Pancreas (tissue), 10 donors: ENCODE data around the gene RBL1. TPM values are rescaled to one million over a fixed set of nuclear protein-coding genes. Genes with fewer than 3 reads are reported as not detected.
"Not testable (repeated sequence)": the region's sequence is repeated elsewhere in the genome, so short reads cannot be mapped to it uniquely, and the experiment has no call there.

Experiments
- ATAC-seq, 4 donors: fragments of 200-7000 bp; cut with Tn5 transposase; one replicate each; pipeline versions ENCODE4 v1.8.0 to v1.9.1; 2020; ENCODE audit warnings: mild to moderate bottlenecking in 4 of 4, moderate library complexity in 4 of 4
- DNase-seq, 6 donors: peaks; one replicate each; pipeline ENCODE4 v3.0.0-alpha.2; 2020
- FAIRE-seq: peaks from 2 replicates; lab custom pipeline; 2012; peaks lifted over from hg19 to GRCh38; lab: Jason Lieb, UNC
- H3K27ac ChIP-seq, 4 donors: fragments of 200-600 bp; sonication (generic); 1 replicate in 3 of 4; 2 replicates in 1 of 4; pipeline versions ENCODE4 v1.5.0 to v1.8.0; 2020
- H3K27me3 ChIP-seq, 4 donors: fragments of 200-600 bp; one replicate each; pipeline ENCODE4 v1.8.0; 2021
- H3K36me3 ChIP-seq, 3 donors: fragments of 200-600 bp; sonication (generic) in 1 of 3; one replicate each; pipeline versions ENCODE4 v1.5.0 to v1.8.0; 2020 to 2021
- H3K4me1 ChIP-seq, 3 donors: fragments of 200-600 bp; one replicate each; pipeline ENCODE4 v1.8.0; 2021
- H3K4me3 ChIP-seq, 4 donors: fragments of 200-600 bp; sonication (generic) in 2 of 4; one replicate each; pipeline versions ENCODE4 v1.5.0 to v1.8.0; 2020 to 2021
- H3K9me3 ChIP-seq, 4 donors: fragments of 200-600 bp; one replicate each; pipeline ENCODE4 v1.8.0; 2021
- WGBS, 2 donors: extraction: QIAGEN DNeasy Blood & Tissue Kit; methylation state at CpG; one replicate each; pipeline ENCODE4 v1.1.7; 2013; 5-methylcytosine and 5-hydroxymethylcytosine counted together
- intact Hi-C, 3 donors: fragments of 100-400 bp; cut with DNase I; formaldehyde crosslinking; loops; one replicate each; pipeline versions ENCODE4 v1.11.1 to v1.14.2; 2022
- polyA plus RNA-seq, 2 donors: library from polyadenylated mRNA; stranded (reverse); fragments of 200-250 nt; gene quantifications; one replicate each; pipeline ENCODE4 v1.2.3, GENCODE V29; 2013
- total RNA-seq, 6 donors: library from RNA; stranded (reverse); fragmentation: NEBNext Ultra II Directional in 4 of 6; extraction: Animal tissue kit (Norgen Biotek cat#: 25700) in 4 of 6; gene quantifications; one replicate each; pipeline versions ENCODE4 v1.2.1 to v1.2.4, GENCODE V29; 2021 to 2023
- TF ChIP-seq, protein P1 (sequence below), 4 donors: fragments of 200-600 bp; sonication (generic) in 3 of 4; IDR thresholded peaks; one replicate each; pipeline versions ENCODE4 v1.5.0 to v1.8.0; 2021; ENCODE audit warnings: antibody characterized with exemption in 4 of 4
- donor health status: healthy with polysubstance abuse.
- donor health status: DM: no; HTN: no; CAD: no; lungs with moderate emphysema.
- donor health status: DM: no; HTN: no; CAD: no.
- donor health status: control.
- donor health status: control.
- donor health status: Bipolar disorder and iron deficiency.
- donor health status: DM: yes; HTN: yes; CAD: no.
- donor health status: DM: no; HTN: no; CAD: no.
- donor health status: DM: no; HTN: no; CAD: no.
- donor health status: DM: yes; HTN: yes; CAD: no.

RBL1 gene
- total and polyA plus RNA-seq, 8 donors = 1.1 to 4.3 (median 3.5) TPM

DNA sequence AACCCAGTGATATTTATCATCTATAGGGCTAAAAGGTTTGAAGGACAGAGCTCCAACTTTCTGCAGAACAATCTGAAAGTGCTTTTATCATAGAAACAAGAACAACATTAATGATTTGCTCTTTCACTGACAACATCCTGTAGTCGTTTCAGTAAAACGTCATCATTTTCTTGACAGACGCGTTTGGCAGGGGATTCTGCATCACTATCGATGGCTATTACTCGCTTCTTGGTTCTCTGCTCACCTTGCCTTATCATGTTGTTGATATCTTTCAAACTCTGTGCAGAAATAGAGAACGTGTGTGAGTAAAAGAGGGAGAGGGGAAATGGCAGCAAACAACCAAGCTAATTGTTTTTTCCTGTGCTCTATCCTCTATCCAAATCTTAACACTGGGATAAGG, 97.1 kb downstream of the RBL1 start:
- Histone ChIP-seq H3K36me3 (peaks cover 0 to 3% (median 0%) of the 10 kb centered on the region in 3 donors), H3K9me3 (no peaks in the 10 kb centered on the region), H3K27ac (no peak overlapping the region), H3K4me1 (no peaks in the 10 kb centered on the region), H3K27me3 (no peaks in the 10 kb centered on the region), H3K4me3 (no peak overlapping the region)
- 83 to 85% methylated on average over 7 of the region's 7 CpGs for WGBS, 2 donors
- DNase-seq = no peak
- ATAC-seq = no peak
- TF ChIP-seq, protein P1, sequence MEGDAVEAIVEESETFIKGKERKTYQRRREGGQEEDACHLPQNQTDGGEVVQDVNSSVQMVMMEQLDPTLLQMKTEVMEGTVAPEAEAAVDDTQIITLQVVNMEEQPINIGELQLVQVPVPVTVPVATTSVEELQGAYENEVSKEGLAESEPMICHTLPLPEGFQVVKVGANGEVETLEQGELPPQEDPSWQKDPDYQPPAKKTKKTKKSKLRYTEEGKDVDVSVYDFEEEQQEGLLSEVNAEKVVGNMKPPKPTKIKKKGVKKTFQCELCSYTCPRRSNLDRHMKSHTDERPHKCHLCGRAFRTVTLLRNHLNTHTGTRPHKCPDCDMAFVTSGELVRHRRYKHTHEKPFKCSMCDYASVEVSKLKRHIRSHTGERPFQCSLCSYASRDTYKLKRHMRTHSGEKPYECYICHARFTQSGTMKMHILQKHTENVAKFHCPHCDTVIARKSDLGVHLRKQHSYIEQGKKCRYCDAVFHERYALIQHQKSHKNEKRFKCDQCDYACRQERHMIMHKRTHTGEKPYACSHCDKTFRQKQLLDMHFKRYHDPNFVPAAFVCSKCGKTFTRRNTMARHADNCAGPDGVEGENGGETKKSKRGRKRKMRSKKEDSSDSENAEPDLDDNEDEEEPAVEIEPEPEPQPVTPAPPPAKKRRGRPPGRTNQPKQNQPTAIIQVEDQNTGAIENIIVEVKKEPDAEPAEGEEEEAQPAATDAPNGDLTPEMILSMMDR (IDR thresholded peaks at IDR 0.05) = no peak
- no peak for FAIRE-seq
- intact Hi-C loops = no loop called here

DNA sequence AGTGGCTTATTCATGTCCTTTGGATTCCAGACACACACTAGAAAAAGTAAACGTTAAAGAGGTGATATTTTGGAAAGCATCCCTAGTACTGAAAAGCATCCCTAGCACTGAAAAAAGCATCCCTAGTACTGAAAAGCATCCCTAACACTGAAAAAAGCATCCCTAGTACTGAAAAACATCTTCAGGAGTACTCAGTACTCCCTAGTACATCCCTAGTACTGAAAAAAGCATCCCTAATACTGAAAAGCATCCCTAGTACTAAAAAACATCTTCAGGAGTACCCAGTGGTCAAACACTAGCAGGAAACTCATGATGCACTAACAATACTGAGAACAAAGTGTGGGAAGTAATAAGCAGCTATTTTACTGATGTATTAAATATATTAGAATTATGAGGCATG, 98.7 kb downstream of the RBL1 start:
- no peak overlapping the region for H3K4me3 ChIP-seq
- FAIRE-seq = no peak
- intact Hi-C loops = no loop called here
- no peaks in the 10 kb centered on the region for H3K9me3 ChIP-seq
- H3K27ac ChIP-seq = no peak overlapping the region
- no peaks in the 10 kb centered on the region for H3K27me3 ChIP-seq
- 61 to 67% methylated on average over 1 of the region's 1 CpG for WGBS, 2 donors
- H3K4me1 ChIP-seq = no peaks in the 10 kb centered on the region
- DNase-seq = no peak
- no peak for ATAC-seq
- TF ChIP-seq, protein P1 (IDR thresholded peaks at IDR 0.05) = no peak
- H3K36me3 ChIP-seq = no peaks in the 10 kb centered on the region

DNA sequence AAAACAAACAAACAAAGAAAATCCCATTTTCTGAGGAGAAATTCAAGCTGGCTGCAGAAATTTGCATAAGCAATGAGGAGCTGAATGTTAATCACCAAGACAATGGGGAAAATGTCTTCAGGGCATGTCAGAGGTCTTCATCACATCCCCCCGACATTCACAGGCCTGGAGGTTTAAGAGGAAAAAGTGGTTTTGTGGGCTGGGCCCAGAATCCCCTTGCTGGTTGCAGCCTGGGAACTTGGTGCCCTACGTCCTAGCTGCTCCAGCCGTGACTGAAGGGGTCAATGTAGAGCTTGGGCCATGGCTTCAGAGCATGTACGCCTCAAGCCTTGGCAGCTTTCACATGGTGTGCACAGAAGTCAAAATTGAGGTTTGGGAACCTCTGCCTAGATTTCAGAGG, 101.6 kb downstream of the RBL1 start:
- H3K36me3 ChIP-seq, H3K4me3 ChIP-seq, H3K4me1 ChIP-seq, H3K27me3 ChIP-seq, intact Hi-C loops, DNase-seq, H3K27ac ChIP-seq, FAIRE-seq, H3K9me3 ChIP-seq, ATAC-seq: not testable (repeated sequence)
- WGBS, 2 donors = 98 to 99% methylated on average over 4 of the region's 4 CpGs

DNA sequence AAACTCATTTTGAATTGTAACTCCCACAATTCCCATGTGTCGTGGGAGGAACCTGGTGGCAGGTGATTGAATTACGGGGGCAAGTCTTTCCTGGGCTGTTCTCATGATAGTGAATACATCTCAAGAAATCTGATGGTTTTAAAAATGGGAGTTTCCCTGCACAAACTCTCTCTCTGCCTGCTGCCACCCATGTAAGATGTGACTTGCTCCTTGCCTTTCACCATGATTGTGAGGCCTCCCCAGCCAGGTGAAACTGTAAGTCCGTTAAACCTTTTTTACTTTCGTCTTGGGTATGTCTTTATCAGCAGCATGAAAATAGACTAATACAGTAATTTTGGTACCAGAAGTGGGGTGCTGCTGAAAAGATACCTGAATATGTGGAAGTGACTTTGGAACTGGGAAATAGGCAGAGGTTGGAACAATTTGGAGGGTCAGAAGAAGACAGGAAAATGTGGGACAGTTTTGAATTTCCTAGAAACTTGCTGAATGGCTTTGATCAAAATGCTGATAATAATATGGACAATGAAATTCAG, 102.9 kb downstream of the RBL1 start:
- no peaks in the 10 kb centered on the region for H3K9me3 ChIP-seq
- H3K36me3 ChIP-seq = no peaks in the 10 kb centered on the region
- intact Hi-C loops = no loop called here
- no peak overlapping the region for H3K27ac ChIP-seq
- TF ChIP-seq, protein P1 (IDR thresholded peaks at IDR 0.05) = no peak
- ATAC-seq (no peak), DNase-seq (no peak), FAIRE-seq (no peak)
- H3K4me1 ChIP-seq = no peaks in the 10 kb centered on the region
- no peaks in the 10 kb centered on the region for H3K27me3 ChIP-seq
- no peak overlapping the region for H3K4me3 ChIP-seq
- 94 to 98% methylated on average over 4 of the region's 4 CpGs for WGBS, 2 donors

DNA sequence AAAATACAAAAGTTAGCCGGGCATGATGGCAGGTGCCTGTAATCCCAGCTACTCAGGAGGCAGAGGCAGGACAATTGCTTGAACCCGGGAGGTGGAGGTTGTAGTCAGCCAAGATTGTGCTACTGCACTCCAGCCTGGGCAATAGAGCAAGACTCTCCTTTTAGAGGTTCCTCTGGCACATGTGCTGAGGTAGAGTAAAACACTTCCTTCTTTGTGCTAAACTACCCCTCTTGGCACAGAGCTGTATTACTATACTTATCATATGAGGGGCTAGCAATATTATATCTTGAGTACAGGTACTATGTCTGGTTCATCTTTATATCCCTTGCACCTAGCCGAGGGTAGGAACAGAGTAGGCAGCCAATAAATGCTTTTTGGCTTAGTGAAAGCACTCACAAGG, 104.1 kb downstream of the RBL1 start:
- intact Hi-C loops = no loop called here
- FAIRE-seq = no peak
- no peaks in the 10 kb centered on the region for H3K27me3 ChIP-seq
- no peaks in the 10 kb centered on the region for H3K4me1 ChIP-seq
- TF ChIP-seq, protein P1 (IDR thresholded peaks at IDR 0.05) = no peak
- 94 to 99% methylated on average over 3 of the region's 3 CpGs for WGBS, 2 donors
- ATAC-seq = no peak
- DNase-seq = no peak
- no peak overlapping the region for H3K4me3 ChIP-seq
- H3K9me3 ChIP-seq = no peaks in the 10 kb centered on the region
- no peaks in the 10 kb centered on the region for H3K36me3 ChIP-seq
- H3K27ac ChIP-seq = no peak overlapping the region
